Umbilical cord (tissue), 2 donors: ENCODE data around the gene HPD. TPM values are rescaled to one million over a fixed set of nuclear protein-coding genes. Genes with fewer than 3 reads are reported as not detected.

Source experiments
- DNase-seq: peaks from one replicate; pipeline ENCODE4 v3.0.0-alpha.2; 2015; ENCODE audit warnings: low spot score
- total RNA-seq: library from RNA; depleted of rRNA; stranded (reverse); fragments of >200 nt; gene quantifications from one replicate; pipeline ENCODE4 v1.2.3, GENCODE V29; 2014; ENCODE audit warnings: low replicate concordance; ENCODE audit not compliant: insufficient read depth

The HPD gene
- total RNA-seq, 1 donor from 2014 or later = not detected

DNA sequence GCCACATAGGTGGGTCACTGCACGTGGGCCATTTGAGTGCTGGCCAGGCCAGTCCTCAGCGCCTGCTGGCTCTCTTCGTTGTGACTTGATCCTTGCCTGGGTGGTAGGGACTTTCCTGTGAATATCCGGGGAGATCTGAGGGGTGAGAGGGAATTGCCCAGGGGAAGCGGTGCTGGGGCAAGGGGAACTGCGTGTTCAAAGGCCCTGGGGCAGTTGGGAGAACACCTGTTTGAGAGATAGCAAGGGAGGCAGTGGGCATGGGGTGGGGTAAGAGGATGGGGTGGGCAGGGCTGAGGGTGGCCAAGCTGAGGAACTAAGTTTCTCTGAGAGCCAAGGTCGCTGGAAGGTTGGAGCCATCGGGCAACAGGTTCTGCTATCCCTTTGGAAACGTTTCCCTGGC, 29.8 kb downstream of the HPD start:
- no peak for DNase-seq

DNA sequence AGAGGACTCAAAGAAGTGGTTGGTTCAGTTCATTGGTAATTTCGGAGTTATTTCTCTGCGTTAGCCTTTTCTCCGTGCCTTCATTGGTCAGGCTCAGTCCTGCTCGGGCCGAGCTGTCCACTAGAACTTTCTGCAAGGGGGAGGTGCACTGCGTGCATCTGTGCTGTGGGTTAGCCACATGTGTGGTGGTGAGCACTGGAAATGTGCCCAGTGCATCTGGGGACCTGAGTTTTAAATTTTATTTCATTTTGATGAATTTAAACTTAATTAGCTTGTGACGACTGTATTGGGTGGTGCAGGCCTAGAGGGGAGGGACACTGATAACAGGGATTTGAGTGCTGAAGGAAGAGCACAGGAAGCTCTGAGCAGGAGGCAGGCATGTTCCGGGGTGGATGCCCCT, 30.4 kb downstream of the HPD start:
- DNase-seq = no peak

DNA sequence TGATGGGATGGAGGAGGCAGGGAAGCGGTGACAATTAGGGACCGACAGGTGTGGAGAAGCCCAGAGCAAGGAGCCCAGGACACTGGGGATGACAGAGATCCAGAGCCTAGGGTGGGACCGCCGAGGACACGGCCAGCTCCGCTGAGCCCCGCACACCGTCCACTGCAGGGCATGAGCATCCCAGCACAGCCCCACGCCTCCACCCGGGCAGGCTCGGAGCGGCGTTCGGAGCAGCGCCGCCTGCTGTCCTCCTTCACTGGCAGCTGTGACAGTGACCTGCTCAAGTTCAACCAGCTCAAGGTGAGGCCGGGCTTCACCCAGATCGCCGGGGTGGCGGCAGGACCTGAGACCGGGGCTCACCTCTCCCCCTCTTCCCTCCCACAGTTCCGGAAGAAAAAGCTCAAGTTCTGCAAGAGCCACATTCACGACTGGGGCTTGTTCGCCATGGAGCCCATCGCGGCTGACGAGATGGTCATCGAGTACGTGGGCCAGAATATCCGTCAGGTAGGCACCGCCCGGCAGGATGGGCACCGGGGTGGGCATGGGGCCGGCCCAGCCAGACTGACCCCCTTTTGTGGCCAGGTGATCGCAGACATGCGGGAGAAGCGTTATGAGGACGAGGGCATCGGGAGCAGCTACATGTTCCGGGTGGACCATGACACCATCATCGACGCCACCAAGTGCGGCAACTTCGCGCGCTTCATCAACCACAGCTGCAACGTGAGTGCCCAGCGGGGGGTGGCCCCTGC, 31.1 kb downstream of the HPD start:
- DNase-seq = no peak

DNA sequence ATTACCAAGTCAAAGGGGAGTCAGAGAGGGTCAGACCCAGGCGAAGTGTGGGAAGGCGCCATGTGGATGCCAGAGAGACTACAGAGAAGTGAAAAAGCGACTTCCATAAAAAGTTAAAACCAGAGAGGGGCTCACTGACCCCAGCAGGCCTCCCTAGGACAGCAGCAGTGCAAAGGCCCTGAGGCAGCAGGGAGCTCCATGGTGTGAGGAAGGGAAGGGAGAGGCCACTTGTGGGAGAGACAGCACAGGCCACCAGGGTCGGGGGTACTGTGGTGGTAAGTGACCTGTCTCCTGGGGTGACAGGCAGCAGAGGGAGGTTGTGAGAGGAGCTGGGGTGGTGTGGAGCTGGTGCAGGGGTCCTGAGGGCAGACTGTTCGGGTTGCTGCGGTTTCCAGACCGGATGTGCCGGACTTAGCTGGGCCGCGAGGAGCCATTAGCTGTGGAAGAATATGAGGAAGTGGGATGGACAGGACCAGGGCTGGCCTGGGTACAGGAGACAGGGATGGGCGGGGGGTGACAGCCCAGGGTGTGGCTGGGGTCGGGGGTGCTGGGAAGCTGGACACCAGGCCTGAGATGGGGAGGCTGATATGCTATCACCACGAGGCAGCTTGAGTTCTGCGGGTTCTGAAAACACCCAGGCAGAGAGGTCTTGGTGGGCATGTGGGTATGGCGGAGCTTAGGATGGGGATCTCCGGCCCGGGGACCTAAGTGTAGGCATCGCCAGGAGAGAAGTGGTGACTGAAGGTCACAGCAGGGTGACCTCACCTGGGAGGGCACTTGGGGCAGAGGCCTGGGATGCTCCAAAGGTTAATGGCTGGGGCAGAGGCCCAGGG, 32.1 kb downstream of the HPD start:
- DNase-seq = no peak

DNA sequence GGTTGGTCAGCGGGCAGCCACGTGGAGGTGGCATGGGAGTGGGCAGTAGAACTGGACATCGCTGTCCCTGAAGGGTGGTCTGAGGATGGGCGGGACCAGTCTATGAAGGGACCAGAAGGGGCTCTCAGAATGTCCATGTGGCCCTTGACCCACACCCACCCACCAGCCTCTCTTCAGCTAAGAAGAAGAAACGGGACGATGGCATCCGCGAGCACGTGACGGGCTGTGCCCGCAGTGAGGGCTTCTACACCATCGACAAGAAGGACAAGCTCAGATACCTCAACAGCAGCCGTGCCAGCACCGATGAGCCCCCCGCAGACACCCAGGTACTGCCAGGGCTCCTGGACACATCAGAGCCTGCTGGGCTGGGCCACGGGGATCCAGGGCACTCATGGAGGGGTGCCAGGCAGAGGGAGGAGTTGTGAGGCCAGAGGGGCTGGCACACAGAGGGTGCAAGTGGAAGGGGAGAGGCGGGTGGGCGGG, 33.6 kb downstream of the HPD start:
- DNase-seq = no peak

DNA sequence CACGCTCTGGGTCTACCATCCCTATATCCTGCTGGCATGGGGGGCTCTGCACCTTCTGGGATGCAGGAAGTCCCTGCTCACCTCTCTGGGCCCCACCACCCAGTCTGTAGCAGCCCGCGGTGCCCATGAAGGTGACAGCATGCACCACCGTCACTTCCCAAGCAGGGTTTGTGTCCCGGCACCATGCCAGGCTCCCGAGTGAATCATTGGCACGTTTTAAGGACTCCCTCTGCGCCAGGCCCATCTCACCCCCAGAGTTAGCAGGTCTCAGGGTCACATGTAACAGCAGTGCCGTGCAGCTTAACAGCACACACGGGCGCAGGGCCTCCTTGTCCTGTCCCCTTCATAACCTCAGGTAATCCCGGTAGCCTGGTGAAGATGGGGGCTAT, 34.9 kb downstream of the HPD start:
- DNase-seq = no peak

DNA sequence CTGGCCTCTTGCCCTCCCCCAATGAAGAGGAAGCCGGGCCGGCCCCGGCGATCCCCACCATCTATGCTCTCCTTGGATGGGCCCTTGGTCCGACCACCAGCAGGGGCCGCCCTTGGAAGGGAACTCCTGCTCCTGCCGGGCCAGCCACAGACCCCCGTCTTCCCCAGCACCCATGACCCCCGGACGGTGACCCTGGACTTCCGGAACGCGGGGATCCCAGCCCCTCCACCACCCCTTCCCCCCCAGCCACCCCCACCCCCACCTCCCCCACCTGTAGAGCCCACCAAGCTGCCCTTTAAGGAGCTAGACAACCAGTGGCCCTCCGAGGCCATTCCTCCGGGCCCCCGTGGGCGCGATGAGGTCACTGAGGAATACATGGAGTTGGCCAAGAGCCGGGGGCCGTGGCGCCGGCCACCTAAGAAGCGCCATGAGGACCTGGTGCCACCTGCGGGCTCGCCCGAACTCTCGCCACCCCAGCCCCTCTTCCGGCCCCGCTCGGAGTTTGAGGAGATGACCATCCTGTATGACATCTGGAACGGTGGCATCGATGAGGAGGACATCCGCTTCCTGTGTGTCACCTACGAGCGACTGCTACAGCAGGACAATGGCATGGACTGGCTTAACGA, 35.4 kb downstream of the HPD start:
- no peak for DNase-seq

DNA sequence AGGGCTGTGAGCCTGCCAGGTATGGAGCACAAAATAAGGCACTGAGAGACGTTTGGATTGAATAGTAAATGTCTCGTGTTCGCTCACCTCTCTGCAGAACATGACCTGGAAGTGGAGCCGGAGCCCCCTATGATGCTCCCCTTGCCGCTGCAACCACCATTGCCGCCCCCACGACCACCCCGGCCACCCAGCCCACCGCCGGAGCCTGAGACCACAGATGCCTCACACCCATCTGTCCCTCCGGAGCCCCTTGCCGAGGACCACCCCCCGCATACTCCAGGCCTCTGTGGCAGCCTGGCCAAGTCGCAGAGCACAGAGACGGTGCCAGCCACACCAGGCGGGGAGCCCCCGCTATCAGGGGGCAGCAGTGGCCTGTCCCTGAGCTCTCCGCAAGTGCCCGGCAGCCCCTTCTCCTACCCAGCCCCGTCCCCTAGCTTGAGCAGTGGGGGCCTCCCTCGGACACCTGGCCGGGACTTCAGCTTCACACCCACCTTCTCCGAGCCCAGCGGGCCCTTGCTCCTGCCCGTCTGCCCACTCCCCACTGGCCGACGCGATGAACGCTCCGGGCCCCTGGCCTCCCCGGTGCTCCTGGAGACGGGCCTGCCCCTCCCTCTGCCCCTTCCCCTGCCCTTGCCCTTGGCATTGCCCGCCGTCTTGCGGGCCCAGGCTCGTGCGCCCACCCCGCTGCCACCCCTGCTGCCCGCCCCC, 36.1 kb downstream of the HPD start:
- no peak for DNase-seq

DNA sequence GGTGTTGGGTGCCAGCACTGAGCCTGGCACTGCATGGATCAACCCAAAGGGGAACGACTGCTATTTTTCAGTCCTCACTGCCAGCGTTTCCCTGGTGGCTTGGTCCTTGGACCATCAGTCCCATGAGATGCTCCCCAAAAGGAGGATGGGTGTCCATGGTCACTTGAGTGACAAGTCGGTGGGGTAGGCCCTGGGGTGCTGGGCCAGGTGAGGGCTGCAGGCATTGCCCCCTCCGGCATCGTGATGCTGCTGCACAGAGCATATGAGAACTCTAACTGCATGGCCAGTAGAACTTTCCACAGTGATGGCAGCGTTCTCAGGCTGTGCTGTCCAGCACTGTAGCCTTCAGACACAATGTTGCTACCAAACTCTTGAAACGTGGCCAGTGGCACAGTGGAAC, 38.6 kb downstream of the HPD start:
- DNase-seq = no peak

DNA sequence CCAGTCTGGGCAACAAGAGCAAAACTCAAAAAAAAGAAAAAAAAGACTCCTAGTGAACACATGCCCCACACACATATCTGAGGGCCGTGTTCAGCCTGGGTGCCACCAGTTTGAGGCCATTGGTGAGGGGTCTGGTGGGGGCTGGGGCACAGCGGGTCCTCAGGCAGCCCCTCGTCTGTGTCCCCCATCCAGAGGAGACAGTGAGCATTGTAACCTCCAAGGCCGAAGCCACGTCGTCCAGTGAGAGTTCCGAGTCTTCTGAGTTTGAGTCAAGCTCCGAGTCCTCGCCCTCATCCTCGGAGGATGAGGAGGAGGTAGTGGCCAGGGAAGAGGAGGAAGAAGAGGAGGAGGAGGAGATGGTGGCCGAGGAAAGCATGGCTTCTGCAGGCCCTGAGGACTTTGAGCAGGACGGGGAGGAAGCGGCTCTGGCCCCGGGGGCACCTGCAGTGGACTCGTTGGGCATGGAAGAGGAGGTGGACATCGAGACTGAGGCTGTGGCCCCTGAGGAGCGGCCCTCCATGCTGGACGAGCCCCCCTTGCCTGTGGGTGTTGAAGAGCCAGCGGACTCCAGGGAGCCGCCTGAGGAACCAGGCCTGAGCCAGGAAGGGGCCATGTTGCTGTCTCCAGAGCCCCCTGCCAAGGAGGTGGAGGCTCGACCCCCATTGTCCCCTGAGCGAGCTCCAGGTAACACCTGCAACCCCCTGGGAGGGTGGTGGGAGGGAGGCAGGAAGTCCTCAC, 39.3 kb downstream of the HPD start:
- DNase-seq = no peak

DNA sequence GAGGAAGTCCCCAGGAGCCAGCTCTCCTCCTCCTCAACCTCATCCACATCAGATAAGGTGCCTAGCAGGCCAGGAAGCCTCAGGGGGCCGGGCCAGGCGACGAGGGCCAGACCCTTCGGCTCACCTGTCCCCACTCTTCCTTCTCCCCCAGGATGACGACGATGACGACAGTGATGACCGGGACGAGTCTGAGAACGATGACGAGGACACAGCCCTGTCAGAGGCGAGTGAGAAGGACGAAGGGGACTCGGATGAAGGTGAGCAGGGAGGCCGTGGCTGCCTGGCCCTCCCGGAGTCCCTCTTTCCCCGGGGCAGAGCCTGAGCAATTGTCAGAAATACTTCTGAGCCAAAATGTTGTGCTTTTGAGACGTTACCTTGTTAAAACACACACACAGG, 41.0 kb downstream of the HPD start:
- DNase-seq = no peak

DNA sequence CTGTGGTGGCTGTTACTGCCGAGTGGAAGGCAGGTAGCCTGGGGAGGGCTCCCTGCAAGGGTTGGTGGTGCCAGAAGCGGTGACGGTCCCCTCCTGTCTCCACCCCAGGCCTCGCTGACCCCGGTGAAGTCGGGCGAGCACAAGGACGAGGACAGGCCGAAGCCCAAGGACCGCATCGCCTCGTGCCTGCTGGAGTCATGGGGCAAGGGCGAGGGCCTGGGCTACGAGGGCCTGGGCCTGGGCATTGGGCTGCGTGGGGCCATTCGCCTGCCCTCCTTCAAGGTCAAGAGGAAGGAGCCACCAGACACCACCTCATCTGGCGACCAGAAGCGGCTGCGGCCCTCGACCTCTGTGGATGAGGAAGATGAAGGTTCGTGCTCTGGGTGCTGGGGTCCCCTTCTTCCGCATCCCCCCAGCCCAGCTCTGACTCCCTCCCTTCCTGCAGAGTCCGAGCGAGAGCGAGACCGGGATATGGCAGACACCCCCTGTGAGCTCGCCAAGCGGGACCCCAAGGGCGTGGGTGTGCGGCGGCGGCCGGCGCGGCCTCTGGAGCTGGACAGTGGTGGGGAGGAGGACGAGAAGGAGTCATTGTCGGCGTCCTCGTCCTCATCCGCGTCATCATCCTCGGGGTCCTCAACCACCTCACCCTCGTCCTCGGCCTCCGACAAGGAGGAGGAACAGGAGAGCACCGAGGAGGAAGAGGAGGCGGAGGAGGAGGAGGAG, 41.6 kb downstream of the HPD start:
- no peak for DNase-seq

DNA sequence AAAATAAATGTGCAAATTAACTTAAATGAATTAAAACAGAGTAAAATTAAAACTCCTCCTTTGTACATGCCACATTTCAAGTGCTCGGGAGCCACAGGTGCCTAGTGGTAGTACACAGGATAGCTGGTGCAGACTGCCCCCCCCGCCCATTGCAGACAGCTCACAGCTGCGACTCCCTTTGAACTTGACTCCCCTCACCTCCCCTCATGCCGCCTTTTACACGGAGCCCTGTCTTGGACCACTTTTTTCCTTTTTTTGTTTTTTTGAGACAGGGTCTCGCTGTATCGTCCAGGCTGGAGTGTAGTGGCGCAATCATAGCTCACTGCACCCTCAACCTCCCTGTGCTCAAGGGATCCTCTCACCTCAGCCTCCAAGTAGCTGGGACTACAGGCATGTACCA, 43.4 kb downstream of the HPD start:
- DNase-seq = no peak

DNA sequence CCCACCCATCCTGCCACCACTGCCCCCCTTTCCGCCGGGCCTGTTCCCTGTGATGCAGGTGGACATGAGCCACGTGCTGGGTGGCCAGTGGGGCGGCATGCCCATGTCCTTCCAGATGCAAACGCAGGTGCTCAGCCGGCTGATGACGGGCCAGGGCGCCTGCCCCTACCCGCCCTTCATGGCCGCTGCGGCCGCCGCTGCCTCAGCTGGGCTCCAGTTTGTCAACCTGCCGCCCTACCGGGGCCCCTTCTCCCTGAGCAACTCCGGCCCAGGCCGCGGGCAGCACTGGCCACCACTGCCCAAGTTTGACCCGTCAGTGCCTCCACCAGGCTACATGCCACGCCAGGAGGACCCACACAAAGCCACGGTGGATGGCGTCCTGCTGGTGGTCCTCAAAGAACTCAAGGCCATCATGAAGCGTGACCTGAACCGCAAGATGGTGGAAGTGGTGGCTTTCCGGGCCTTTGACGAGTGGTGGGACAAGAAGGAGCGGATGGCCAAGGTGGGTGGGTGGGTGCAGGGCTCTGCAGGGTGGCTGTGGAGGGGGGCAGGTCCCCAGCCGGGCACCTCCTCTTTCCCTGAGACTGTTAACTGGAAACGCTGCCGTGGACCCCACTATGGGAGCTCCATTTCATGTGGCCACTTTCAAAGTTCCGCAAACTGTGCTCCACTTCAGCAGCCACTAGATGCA, 44.1 kb downstream of the HPD start:
- no peak for DNase-seq

DNA sequence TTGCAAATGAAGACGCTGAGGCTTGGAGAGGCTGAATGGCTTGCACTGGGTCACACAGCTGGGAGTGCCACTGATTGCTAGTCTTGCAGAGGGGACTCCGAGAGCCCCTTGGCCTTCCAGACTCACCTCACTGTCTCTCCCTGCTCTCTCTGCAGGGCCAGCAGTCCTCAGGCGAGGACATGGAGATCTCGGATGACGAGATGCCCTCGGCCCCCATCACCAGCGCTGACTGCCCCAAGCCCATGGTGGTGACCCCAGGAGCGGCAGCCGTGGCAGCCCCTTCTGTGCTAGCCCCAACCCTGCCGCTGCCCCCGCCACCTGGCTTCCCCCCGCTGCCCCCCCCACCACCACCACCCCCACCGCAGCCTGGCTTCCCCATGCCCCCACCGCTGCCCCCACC, 44.7 kb downstream of the HPD start:
- no peak for DNase-seq

DNA sequence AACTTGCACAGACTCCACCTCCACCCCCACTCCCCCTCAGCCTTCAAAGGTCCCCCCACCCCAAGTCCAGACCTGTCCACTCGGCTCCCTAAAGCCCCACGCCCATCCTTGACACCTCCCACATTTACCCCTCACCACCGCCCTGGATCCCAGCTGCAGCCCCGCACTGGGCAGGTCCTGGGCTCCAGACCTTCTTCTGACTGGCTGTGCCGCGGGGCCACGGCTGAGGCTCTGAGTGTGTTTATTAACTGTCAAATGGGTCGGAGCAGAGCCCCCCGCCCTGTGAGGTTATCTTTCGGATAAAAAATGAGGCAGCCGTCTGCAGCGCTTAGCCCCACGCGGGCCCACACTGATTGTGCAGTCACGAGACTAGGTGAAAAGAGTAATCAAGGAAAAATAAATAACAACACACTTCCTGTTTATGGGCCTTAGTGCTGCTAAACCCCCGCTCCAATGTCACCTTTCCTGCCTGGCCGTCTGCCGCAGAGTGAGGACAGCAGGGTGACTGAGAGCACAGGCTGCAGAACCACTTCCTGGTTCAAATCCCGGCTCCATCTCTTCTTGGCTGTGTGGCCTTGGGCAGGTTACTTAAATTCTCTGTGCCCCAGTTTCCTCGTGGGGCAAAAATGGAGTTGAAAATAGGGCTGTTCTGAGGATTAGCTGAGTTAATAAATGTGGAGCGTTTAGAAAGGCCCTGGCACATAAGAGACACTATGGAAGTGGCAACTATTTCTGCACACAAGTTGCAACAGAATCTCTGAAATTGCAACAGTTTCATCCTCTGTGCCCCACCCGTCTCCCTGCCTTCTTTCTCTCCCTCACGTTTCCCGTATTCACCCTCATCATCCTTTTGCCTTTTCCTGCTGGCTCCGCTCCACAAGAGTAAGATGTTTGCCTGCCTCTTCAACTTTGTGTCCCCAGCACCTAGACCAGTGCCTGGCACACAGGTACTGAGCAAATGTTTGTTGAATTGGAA, 45.5 kb downstream of the HPD start:
- no peak for DNase-seq

DNA sequence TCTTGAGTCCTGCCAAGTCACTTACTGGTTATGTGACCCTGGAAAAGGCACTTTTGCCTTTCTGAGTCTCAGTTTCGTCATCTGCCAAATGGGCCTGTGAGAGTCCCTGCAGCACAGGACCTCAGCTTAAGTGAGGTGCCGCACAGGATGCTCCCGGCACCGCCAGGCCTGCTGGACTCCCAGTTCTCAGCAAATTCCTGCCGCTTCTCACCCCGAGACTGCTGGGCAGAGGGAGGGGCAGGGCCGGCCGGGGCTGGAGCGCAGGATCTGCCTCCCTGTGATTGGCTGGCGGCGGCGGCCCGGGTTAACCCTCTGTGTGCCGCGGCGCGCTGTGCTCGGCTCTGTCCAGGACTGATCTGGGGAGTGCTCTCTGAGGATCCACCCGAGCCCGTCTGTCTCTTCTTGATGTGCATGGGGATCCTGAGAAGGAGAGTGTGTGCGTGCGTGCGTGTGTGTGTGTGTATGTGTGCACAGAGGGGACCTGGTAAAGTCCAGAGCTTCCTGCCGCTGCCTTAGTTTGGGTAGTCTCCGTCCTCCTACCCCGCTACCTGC, 46.3 kb downstream of the HPD start:
- DNase-seq = peak; percentile 84
